K562 (cell line): Measurements from ENCODE around the gene XPO6. TPM values are rescaled to one million over a fixed set of nuclear protein-coding genes. Genes with fewer than 3 reads are reported as not detected.

Experiments used
- ATAC-seq: fragments of 200-7000 bp; cut with Tn5 transposase; 3 replicates; pipeline ENCODE4 v1.9.1; 2020; ENCODE audit warnings: moderate library complexity
- BruUV-seq: library from RNA; stranded (reverse); fragments of 400-500 nt; replicated peaks from 2 replicates; lab custom pipeline; 2021; lab: Mats Ljungman, UMichigan
- CTCF ChIA-PET: fragments of 300-600 bp; formaldehyde crosslinking; extraction: SDS; loops from one replicate; lab custom pipeline; 2021; ENCODE audit warnings: low intra/inter-chr PET ratio; lab: Yijun Ruan, JAX
- POLR2A ChIA-PET: fragments of 300-600, 350-650 bp; sonication (Branson Sonifier 250); formaldehyde crosslinking; extraction: SDS; loops from one replicate; lab custom pipeline; 2021; ENCODE audit warnings: antibody characterized with exemption, inconsistent platforms; lab: Yijun Ruan, JAX
- DNase-seq, 4 experiments: peaks; one replicate each; pipeline versions ENCODE4 v3.0.0 to v3.0.0-alpha.2; 2011 to 2018; ENCODE audit warnings: low spot score in 3 of 4, mixed read lengths in 3 of 4; ENCODE audit errors: extremely low read depth in 1 of 4
- FAIRE-seq: peaks from 2 replicates; lab custom pipeline; 2011; peaks lifted over from hg19 to GRCh38; lab: Jason Lieb, UNC
- H2AFZ ChIP-seq: 2 replicates; pipeline ENCODE4 v1.6.0; 2011; ENCODE audit warnings: low read depth, low read length, control low read depth, inconsistent platforms
- H3K27ac ChIP-seq: fragments of 200-600 bp; 3 replicates; pipeline ENCODE4 v1.8.0; 2011; ENCODE audit warnings: low read depth, mild to moderate bottlenecking, control low read depth, inconsistent platforms, low read length, moderate library complexity, mixed read lengths; ENCODE audit errors: extremely low read depth
- H3K27me3 ChIP-seq, 2 experiments: fragments of 300-600 bp in 1 of 2; 2 replicates in 1 of 2; 3 replicates in 1 of 2; pipeline versions ENCODE4 v1.6.0 to v1.8.0; 2011; ENCODE audit warnings: inconsistent platforms in 2 of 2, low read length in 2 of 2, mild to moderate bottlenecking in 1 of 2, mixed read lengths in 1 of 2, moderate library complexity in 1 of 2; ENCODE audit not compliant: control insufficient read depth in 2 of 2, insufficient read depth in 2 of 2
- H3K36me3 ChIP-seq: fragments of 300-600 bp; 3 replicates; pipeline ENCODE4 v1.8.0; 2011; ENCODE audit warnings: mild to moderate bottlenecking, low read length, inconsistent platforms; ENCODE audit not compliant: control insufficient read depth, insufficient read depth
- H3K4me1 ChIP-seq, 2 experiments: fragments of 200-600 bp in 1 of 2; replicated peaks in 1 of 2; 2 replicates in 1 of 2; 3 replicates in 1 of 2; pipeline versions ENCODE4 v1.5.1 to v1.8.0; 2011; ENCODE audit warnings: inconsistent platforms in 2 of 2, low read length in 2 of 2, mild to moderate bottlenecking in 1 of 2, mixed read lengths in 1 of 2, moderate library complexity in 1 of 2; ENCODE audit not compliant: control insufficient read depth in 2 of 2, insufficient read depth in 2 of 2
- H3K4me2 ChIP-seq: 2 replicates; pipeline ENCODE4 v1.6.1; 2011; ENCODE audit warnings: low read length, control low read depth, inconsistent platforms, mixed read lengths; ENCODE audit not compliant: insufficient read depth
- H3K4me3 ChIP-seq: fragments of 200-600 bp; sonication (generic), shearing (Covaris generic); 2 replicates; pipeline ENCODE4 v1.5.1; 2016; ENCODE audit warnings: control low read depth, inconsistent platforms
- H3K79me2 ChIP-seq: fragments of 200-600 bp; 3 replicates; pipeline ENCODE4 v1.8.0; 2011; ENCODE audit warnings: low read length, inconsistent platforms; ENCODE audit not compliant: control insufficient read depth, insufficient read depth
- H3K9ac ChIP-seq, 2 experiments: 2 replicates each; pipeline versions ENCODE4 v1.6.0 to v1.6.1; 2011; ENCODE audit warnings: low read depth in 2 of 2, low read length in 2 of 2, control low read depth in 1 of 2, inconsistent platforms in 1 of 2, mild to moderate bottlenecking in 1 of 2, mixed read lengths in 1 of 2; ENCODE audit not compliant: insufficient read depth in 1 of 2
- H3K9me1 ChIP-seq: one replicate; pipeline ENCODE4 v1.6.0; 2011; ENCODE audit warnings: inconsistent platforms, mild to moderate bottlenecking, low read length, moderate library complexity; ENCODE audit not compliant: control insufficient read depth, insufficient read depth
- H3K9me3 ChIP-seq: replicated peaks from 2 replicates; pipeline ENCODE4 v1.5.1; 2011; ENCODE audit warnings: low read depth, low read length, inconsistent platforms; ENCODE audit not compliant: control insufficient read depth, insufficient read depth
- H4K20me1 ChIP-seq: replicated peaks from 2 replicates; pipeline ENCODE4 v1.6.1; 2011; ENCODE audit warnings: low read length, inconsistent platforms, mixed read lengths; ENCODE audit not compliant: control insufficient read depth, insufficient read depth
- CBX3 ChIP-seq, 2 experiments: IDR thresholded peaks; 1 replicate in 1 of 2; 2 replicates in 1 of 2; pipeline ENCODE4 v1.6.1; 2012; ENCODE audit warnings: inconsistent platforms in 2 of 2, low read length in 2 of 2, borderline replicate concordance in 1 of 2, control low read depth in 1 of 2
- CHCHD3 ChIP-seq: fragments of 250-450 bp; sonication (Bioruptor Pico); IDR thresholded peaks from 2 replicates; pipeline ENCODE4 v2.1.2; 2022; ENCODE audit warnings: mild to moderate bottlenecking
- HDAC8 ChIP-seq: fragments of 450-650 bp; IDR thresholded peaks from 2 replicates; pipeline ENCODE4 v1.6.1; 2016; ENCODE audit warnings: mild to moderate bottlenecking, missing genetic modification characterization, moderate library complexity, missing compliant biosample characterization
- MEF2D ChIP-seq: conservative IDR thresholded peaks from 2 replicates; pipeline ENCODE4 v1.6.1; 2016; ENCODE audit warnings: low read depth, missing genetic modification characterization, missing compliant biosample characterization
- PML ChIP-seq: IDR thresholded peaks from 2 replicates; pipeline ENCODE4 v1.6.1; 2012; ENCODE audit warnings: low read length, inconsistent platforms
- SFPQ ChIP-seq: fragments of 200-400 bp; formaldehyde crosslinking; IDR thresholded peaks from 2 replicates; pipeline ENCODE4 v1.6.1; 2017; ENCODE audit warnings: mild to moderate bottlenecking, low read depth, low read length, moderate library complexity
- SP1 ChIP-seq: sonication (generic); formaldehyde crosslinking; IDR thresholded peaks from 2 replicates; pipeline ENCODE4 v1.8.1; 2022; ENCODE audit warnings: mild to moderate bottlenecking, missing genetic modification reagents
- SRSF7 ChIP-seq: fragments of 200-400 bp; formaldehyde crosslinking; optimal IDR thresholded peaks from 2 replicates; pipeline ENCODE3; 2017; ENCODE audit warnings: mild to moderate bottlenecking, low read depth, low read length
- TAF7 ChIP-seq: fragments of 450-650 bp; IDR thresholded peaks from 2 replicates; pipeline ENCODE4 v1.6.1; 2016; ENCODE audit warnings: missing genetic modification characterization, missing compliant biosample characterization
- TFAP4 ChIP-seq: sonication (generic); formaldehyde crosslinking; IDR thresholded peaks from 2 replicates; pipeline ENCODE4 v1.8.0; 2022; ENCODE audit warnings: missing genetic modification reagents, mild to moderate bottlenecking, moderate library complexity, borderline replicate concordance
- VEZF1 ChIP-seq: fragments of 200-800 bp; sonication (Bioruptor generic); IDR thresholded peaks from 2 replicates; pipeline ENCODE4 v1.6.1; 2017; ENCODE audit warnings: missing genetic modification characterization, missing compliant biosample characterization
- WGBS: fragments of 100-300 bp; shearing (Covaris generic); methylation state at CpG from one replicate; pipeline ENCODE4 v1.1.6; 2016; ENCODE audit warnings: low coverage, mixed read lengths; ENCODE audit not compliant: insufficient coverage; ENCODE audit errors: missing lambda C conversion rate; 5-methylcytosine and 5-hydroxymethylcytosine counted together
- in situ Hi-C: fragments of 300-500 bp; cut with MboI; formaldehyde crosslinking; loops from 4 replicates; pipeline ENCODE4 v1.15.0; 2018; ENCODE audit warnings: inconsistent platforms, mixed read lengths
- intact Hi-C: fragments of 100-400 bp; cut with micrococcal nuclease; formaldehyde crosslinking; loops from 2 replicates; pipeline ENCODE4 v1.14.2; 2022
- polyA plus RNA-seq, 8 experiments: library from polyadenylated mRNA; depleted of rRNA in 4 of 8; stranded (reverse) in 5 of 8; unstranded in 3 of 8; fragments of >200 nt; fragmentation: Nextera tagmentation in 2 of 8; fragmentation: Illumina TruSeq in 1 of 8; extraction: Ambion mirVana in 2 of 8; extraction: Trizol in 1 of 8; gene quantifications; 2 replicates each; pipeline versions ENCODE4 v1.2.1 to v1.2.3, GENCODE V29; 2011 to 2014; ENCODE audit warnings: inconsistent platforms in 1 of 8, missing spikeins in 1 of 8
- total RNA-seq, 7 experiments: library from RNA; depleted of rRNA in 6 of 7; stranded (reverse); fragments of >200 nt in 6 of 7; fragmentation: Illumina TruSeq in 2 of 7; extraction: Trizol in 2 of 7; gene quantifications; 2 replicates each; pipeline versions ENCODE4 v1.2.1 to v1.2.3, GENCODE V29; 2011 to 2021; ENCODE audit warnings: low replicate concordance in 1 of 7

Gene XPO6
- total and polyA plus RNA-seq, 9 of the 15 experiments (the other 6 are each of a cell fraction or from before 2014, with no cell fraction given): 11.2 to 196 (median 119) TPM

GRCh38 chr16:28110074-28110473 lies 101.7 kb downstream of the XPO6 start (continued):
- TF ChIP-seq VEZF1 (CRISPR knock-in tag): no peak
- TF ChIP-seq MEF2D: no peak
- no peak for TF ChIP-seq SP1 (CRISPR knock-in tag)
- TF ChIP-seq TAF7 (tag): no peak
- no peak for TF ChIP-seq HDAC8 (tag)

GRCh38 chr16:28108590-28109247 lies 103.0 kb downstream of the XPO6 start:
- FAIRE-seq: no peak
- H3K27me3 ChIP-seq: no peaks in the 10 kb centered on the region
- intact Hi-C loops (no loop called here), in situ Hi-C loops (no loop called here)
- H3K36me3 ChIP-seq: peaks cover 98% of the 10 kb centered on the region
- H3K4me2 ChIP-seq: no peak overlapping the region
- H3K4me1 ChIP-seq: peaks cover 2 to 10% of the 10 kb centered on the region in 2 experiments; a peak in 2 of 5 replicates
- H2AFZ ChIP-seq: no peak overlapping the region
- TF ChIP-seq CBX3 (IDR thresholded peaks at IDR 0.05; ENCODE audit: borderline replicate concordance in 1 of 2, low read length in 2 of 2) (no peak), TFAP4 (CRISPR knock-in tag) (no peak), SFPQ (no peak), CHCHD3 (no peak), SRSF7 (no peak), PML (no peak)
- H3K4me3 ChIP-seq: no peak overlapping the region
- H3K9me3 ChIP-seq: no peaks in the 10 kb centered on the region
- ChIA-PET CTCF (no interaction called here), POLR2A (interaction anchor here (0.8 kb wide), 1 partner anchor 420 kb away, joined by 3 read pairs; no protein-coding TSS in a partner anchor)
- WGBS: 86% methylated on average over 12 of the region's 12 CpGs
- H3K9me1 ChIP-seq: no peaks in the 10 kb centered on the region
- no peak for DNase-seq
- no peaks in the 10 kb centered on the region; the same call in 1 of the 3 replicates for H3K79me2 ChIP-seq
- 0 out of 4 replicates have a peak overlapping the region, but pooled peaks of 1 of the 2 experiments have one; percentile 21 for H3K9ac ChIP-seq
- H4K20me1 ChIP-seq: peaks cover 10% of the 10 kb centered on the region; the same call in 1 of the 2 replicates
- no peak overlapping the region for H3K27ac ChIP-seq
- no peak for ATAC-seq
- BruUV-seq: no TSS peak
